Pancreas (tissue), 10 donors: ENCODE measurements around the gene SYNC. TPM values are rescaled to one million over a fixed set of nuclear protein-coding genes. Genes with fewer than 3 reads are reported as not detected.

Source experiments
- ATAC-seq, 4 donors: fragments of 200-7000 bp; cut with Tn5 transposase; one replicate each; pipeline versions ENCODE4 v1.8.0 to v1.9.1; 2020; ENCODE audit warnings: mild to moderate bottlenecking in 4 of 4, moderate library complexity in 4 of 4
- DNase-seq, 6 donors: peaks; one replicate each; pipeline ENCODE4 v3.0.0-alpha.2; 2020
- FAIRE-seq: peaks from 2 replicates; lab custom pipeline; 2012; peaks lifted over from hg19 to GRCh38; lab: Jason Lieb, UNC
- H3K27ac ChIP-seq, 4 donors: fragments of 200-600 bp; sonication (generic); 1 replicate in 3 of 4; 2 replicates in 1 of 4; pipeline versions ENCODE4 v1.5.0 to v1.8.0; 2020
- H3K27me3 ChIP-seq, 4 donors: fragments of 200-600 bp; one replicate each; pipeline ENCODE4 v1.8.0; 2021
- H3K36me3 ChIP-seq, 3 donors: fragments of 200-600 bp; sonication (generic) in 1 of 3; one replicate each; pipeline versions ENCODE4 v1.5.0 to v1.8.0; 2020 to 2021
- H3K4me1 ChIP-seq, 3 donors: fragments of 200-600 bp; one replicate each; pipeline ENCODE4 v1.8.0; 2021
- H3K4me3 ChIP-seq, 4 donors: fragments of 200-600 bp; sonication (generic) in 2 of 4; one replicate each; pipeline versions ENCODE4 v1.5.0 to v1.8.0; 2020 to 2021
- H3K9me3 ChIP-seq, 4 donors: fragments of 200-600 bp; one replicate each; pipeline ENCODE4 v1.8.0; 2021
- CTCF ChIP-seq, 4 donors: fragments of 200-600 bp; sonication (generic) in 3 of 4; IDR thresholded peaks; one replicate each; pipeline versions ENCODE4 v1.5.0 to v1.8.0; 2021; ENCODE audit warnings: antibody characterized with exemption in 4 of 4
- WGBS, 2 donors: extraction: QIAGEN DNeasy Blood & Tissue Kit; methylation state at CpG; one replicate each; pipeline ENCODE4 v1.1.7; 2013; 5-methylcytosine and 5-hydroxymethylcytosine counted together
- intact Hi-C, 3 donors: fragments of 100-400 bp; cut with DNase I; formaldehyde crosslinking; loops; one replicate each; pipeline versions ENCODE4 v1.11.1 to v1.14.2; 2022
- polyA plus RNA-seq, 2 donors: library from polyadenylated mRNA; stranded (reverse); fragments of 200-250 nt; gene quantifications; one replicate each; pipeline ENCODE4 v1.2.3, GENCODE V29; 2013
- total RNA-seq, 6 donors: library from RNA; stranded (reverse); fragmentation: NEBNext Ultra II Directional in 4 of 6; extraction: Animal tissue kit (Norgen Biotek cat#: 25700) in 4 of 6; gene quantifications; one replicate each; pipeline versions ENCODE4 v1.2.1 to v1.2.4, GENCODE V29; 2021 to 2023
- donor health status: healthy with polysubstance abuse.
- donor health status: DM: no; HTN: no; CAD: no; lungs with moderate emphysema.
- donor health status: DM: no; HTN: no; CAD: no.
- donor health status: control.
- donor health status: control.
- donor health status: Bipolar disorder and iron deficiency.
- donor health status: DM: yes; HTN: yes; CAD: no.
- donor health status: DM: no; HTN: no; CAD: no.
- donor health status: DM: no; HTN: no; CAD: no.
- donor health status: DM: yes; HTN: yes; CAD: no.

The SYNC gene
- total and polyA plus RNA-seq, 8 donors, result 0.28 to 1.3 (median 0.71) TPM

- H3K27ac ChIP-seq, result peak overlapping the region in 2 of 4 donors; percentile 23 to 51
- ATAC-seq (peak in 3 of 4 donors; percentile 5 to 31 (median 13)), DNase-seq (peak in 2 of 6 donors; percentile 52 to 56), FAIRE-seq (no peak)
- H3K4me3 ChIP-seq, result no peak overlapping the region
- TF ChIP-seq CTCF (IDR thresholded peaks at IDR 0.05), result no peak
- H3K9me3 ChIP-seq, result no peaks in the 10 kb centered on the region
- 23 to 32% methylated on average over 9 of the region's 9 CpGs for WGBS, 2 donors
- H3K27me3 ChIP-seq, result no peaks in the 10 kb centered on the region
- H3K4me1 ChIP-seq, result peaks cover 3 to 22% (median 14%) of the 10 kb centered on the region in 3 donors
- H3K36me3 ChIP-seq, result no peaks in the 10 kb centered on the region
- intact Hi-C loops, result no loop called here
Observed at GRCh38 chr1:32746130-32746529, 43.6 kb upstream of the SYNC start.

GRCh38 chr1:32744071-32744425 is 41.5 kb upstream of the SYNC start:
- TF ChIP-seq CTCF (IDR thresholded peaks at IDR 0.05), result no peak
- intact Hi-C loops, result no loop called here
- Histone ChIP-seq H3K4me1 (peaks cover 3 to 23% (median 14%) of the 10 kb centered on the region in 3 donors), H3K36me3 (no peaks in the 10 kb centered on the region), H3K9me3 (no peaks in the 10 kb centered on the region), H3K27me3 (no peaks in the 10 kb centered on the region), H3K4me3 (peak overlapping the region in 1 of 4 donors; percentile 84), H3K27ac (peak overlapping the region; percentile 94 to 98 (median 95))
- no peak for FAIRE-seq
- DNase-seq, result no peak
- ATAC-seq, result no peak

- FAIRE-seq (no peak), DNase-seq (no peak)
Observed at GRCh38 chr1:32743380-32744070, 41.0 kb upstream of the SYNC start.

GRCh38 chr1:32742956-32743355 is 40.4 kb upstream of the SYNC start:
- no peaks in the 10 kb centered on the region for H3K9me3 ChIP-seq
- H3K27me3 ChIP-seq, result no peaks in the 10 kb centered on the region
- intact Hi-C loops, result no loop called here
- H3K4me1 ChIP-seq, result peaks cover 3 to 25% (median 14%) of the 10 kb centered on the region in 3 donors
- no peaks in the 10 kb centered on the region for H3K36me3 ChIP-seq
- no peak for DNase-seq
- peak overlapping the region; percentile 94 to 98 (median 95) for H3K27ac ChIP-seq
- peak overlapping the region; percentile 57 to 84 (median 80) for H3K4me3 ChIP-seq
- no peak for FAIRE-seq
- 10 to 13% methylated on average over 4 of the region's 4 CpGs for WGBS, 2 donors
- peak; percentile 21 to 47 (median 38) for ATAC-seq
- TF ChIP-seq CTCF (IDR thresholded peaks at IDR 0.05), result no peak

More at GRCh38 chr1:32743380-32744070, 41.0 kb upstream of the SYNC start:
- no peak for TF ChIP-seq CTCF (IDR thresholded peaks at IDR 0.05)
- Histone ChIP-seq H3K4me1 (peaks cover 3 to 23% (median 14%) of the 10 kb centered on the region in 3 donors), H3K4me3 (peak overlapping the region in 3 of 4 donors; percentile 57 to 84 (median 81)), H3K27ac (peak overlapping the region; percentile 94 to 98 (median 95)), H3K9me3 (no peaks in the 10 kb centered on the region), H3K27me3 (no peaks in the 10 kb centered on the region), H3K36me3 (no peaks in the 10 kb centered on the region)
- WGBS, 2 donors, result 13 to 17% methylated on average over 6 of the region's 6 CpGs
- ATAC-seq, result peak; percentile 45 to 72 (median 56)
- intact Hi-C loops, result no loop called here
